Activated T-cell treated with anti-CD3 and anti-CD28 coated beads, Interleukin-2, amount 50 U/mL, for 48 hours (primary cell): Measurements from ENCODE around the gene PLK5.
"Not testable (repeated sequence)": the region's sequence is repeated elsewhere in the genome, so short reads cannot be mapped to it uniquely, and the experiment has no call there.

Source experiments
- DNase-seq, 2 experiments: peaks; one replicate each; pipeline ENCODE4 v3.0.0-alpha.2; 2020

PLK5 gene

GRCh38 chr19:1523412-1524286 is at the start of gene PLK5:
Gene PLK5 (plus strand): TSS chr19:1524077. CDS start chr19:1526997, 2,920 bp downstream.
- DNase-seq: no peak

GRCh38 chr19:1474765-1475351 is 49.0 kb upstream of the PLK5 start:
- DNase-seq: no peak

- no peak for DNase-seq
These were observed 48.0 kb upstream of the PLK5 start for GRCh38 chr19:1475751-1476437.

GRCh38 chr19:1477056-1477455 is 46.8 kb upstream of the PLK5 start:
- DNase-seq: not testable (repeated sequence)

GRCh38 chr19:1478934-1479707 is 44.8 kb upstream of the PLK5 start, which contains the start of gene C19orf25:
Gene C19orf25 (minus strand): TSS chr19:1479215. CDS start chr19:1478903, 312 bp downstream.
- peak; percentile 95 to 96 for DNase-seq

GRCh38 chr19:1481224-1481892 is 42.5 kb upstream of the PLK5 start:
- DNase-seq: no peak

GRCh38 chr19:1481893-1482360 is 42.0 kb upstream of the PLK5 start:
- DNase-seq: no peak

GRCh38 chr19:1482361-1483130 is 41.3 kb upstream of the PLK5 start:
- DNase-seq: no peak

GRCh38 chr19:1483131-1483978 is 40.5 kb upstream of the PLK5 start:
- DNase-seq: no peak

- no peak for DNase-seq
These were observed 39.9 kb upstream of the PLK5 start for GRCh38 chr19:1483979-1484428.

GRCh38 chr19:1486720-1487575 is 36.9 kb upstream of the PLK5 start:
- DNase-seq: no peak

GRCh38 chr19:1487576-1488281 is 36.1 kb upstream of the PLK5 start:
- no peak for DNase-seq

- DNase-seq: no peak
These were observed 35.6 kb upstream of the PLK5 start for GRCh38 chr19:1488282-1488601.

- DNase-seq: peak in 1 of 2 experiments; percentile 37
These were observed 34.2 kb upstream of the PLK5 start for GRCh38 chr19:1489463-1490310.

- peak; percentile 100 for DNase-seq
These were observed 33.4 kb upstream of the PLK5 start, which contains the start of gene PCSK4 for GRCh38 chr19:1490311-1491113. Gene PCSK4 (minus strand): TSS chr19:1490350. CDS start chr19:1490346, 4 bp downstream.

- DNase-seq: no peak
These were observed 32.6 kb upstream of the PLK5 start, which contains the start of gene REEP6 for GRCh38 chr19:1491114-1491848. Gene REEP6 (plus strand): TSS chr19:1491181. CDS start chr19:1491270, 89 bp downstream.
